IMR-90 (cell line): ENCODE measurements around the gene PRTFDC1. TPM values are rescaled to one million over a fixed set of nuclear protein-coding genes. Genes with fewer than 3 reads are reported as not detected.
A peak's percentile ranks its signal among the peaks of the same experiment; 100 is the strongest.

ENCODE experiments used
- ATAC-seq: fragments of 200-7000 bp; cut with Tn5 transposase; 2 replicates; pipeline ENCODE4 v1.9.1; 2020; ENCODE audit warnings: low read depth, mild to moderate bottlenecking, moderate library complexity
- BruUV-seq: library from RNA; stranded (reverse); fragments of 400-500 nt; replicated peaks from 2 replicates; lab custom pipeline; 2021; lab: Mats Ljungman, UMichigan
- CTCF ChIA-PET: fragments of 300-600 bp; formaldehyde crosslinking; extraction: SDS; loops from one replicate; lab custom pipeline; 2021; ENCODE audit warnings: antibody characterized with exemption; lab: Yijun Ruan, JAX
- POLR2A ChIA-PET: fragments of 300-600 bp; sonication (Branson Sonifier 250); formaldehyde crosslinking; loops from one replicate; lab custom pipeline; 2022; ENCODE audit warnings: antibody characterized with exemption; ENCODE audit not compliant: unreplicated experiment; lab: Charles Lee
- DNase-seq: peaks from one replicate; pipeline ENCODE4 v3.0.0; 2013
- H2AFZ ChIP-seq: replicated peaks from 2 replicates; pipeline ENCODE3; 2013; ENCODE audit warnings: low read length, mild to moderate bottlenecking; ENCODE audit not compliant: poor library complexity
- H2AK5ac ChIP-seq: 2 replicates; pipeline ENCODE4 v1.6.1; 2013; ENCODE audit warnings: low read depth, low read length, inconsistent platforms
- H2AK9ac ChIP-seq: replicated peaks from 2 replicates; pipeline ENCODE3; 2013; ENCODE audit warnings: mild to moderate bottlenecking, low read depth, low read length, moderate library complexity; ENCODE audit not compliant: poor library complexity
- H2BK120ac ChIP-seq: 2 replicates; pipeline ENCODE4 v1.6.1; 2013; ENCODE audit warnings: low read depth, low read length, inconsistent platforms
- H2BK15ac ChIP-seq: 3 replicates; pipeline ENCODE4 v1.6.1; 2013; ENCODE audit warnings: low read depth, low read length, inconsistent platforms
- H2BK20ac ChIP-seq: 2 replicates; pipeline ENCODE4 v1.6.1; 2013; ENCODE audit warnings: low read depth, mild to moderate bottlenecking, inconsistent platforms, low read length, moderate library complexity
- H2BK5ac ChIP-seq: 2 replicates; pipeline ENCODE4 v1.6.1; 2013; ENCODE audit warnings: mild to moderate bottlenecking, low read depth, low read length, inconsistent platforms; ENCODE audit not compliant: poor library complexity, severe bottlenecking
- H3K14ac ChIP-seq: replicated peaks from 2 replicates; pipeline ENCODE4 v1.6.1; 2013; ENCODE audit warnings: low read depth, low read length, inconsistent platforms
- H3K18ac ChIP-seq: 2 replicates; pipeline ENCODE4 v1.6.1; 2013; ENCODE audit warnings: low read depth, low read length, control low read depth
- H3K23ac ChIP-seq: 2 replicates; pipeline ENCODE4 v1.6.1; 2013; ENCODE audit warnings: low read depth, low read length, inconsistent platforms
- H3K27ac ChIP-seq: 2 replicates; pipeline ENCODE4 v1.5.1; 2013; ENCODE audit warnings: mild to moderate bottlenecking, control low read depth, low read length; ENCODE audit not compliant: insufficient read depth
- H3K27me3 ChIP-seq: 2 replicates; pipeline ENCODE4 v1.6.1; 2013; ENCODE audit warnings: low read length; ENCODE audit not compliant: control insufficient read depth, insufficient read depth
- H3K36me3 ChIP-seq: 2 replicates; pipeline ENCODE4 v1.6.1; 2013; ENCODE audit warnings: low read length, mixed read lengths; ENCODE audit not compliant: control insufficient read depth, insufficient read depth
- H3K4ac ChIP-seq: 2 replicates; pipeline ENCODE4 v1.6.1; 2013; ENCODE audit warnings: low read depth, low read length, inconsistent platforms
- H3K4me1 ChIP-seq: 2 replicates; pipeline ENCODE4 v1.6.1; 2013; ENCODE audit warnings: low read length, mixed read lengths; ENCODE audit not compliant: control insufficient read depth, insufficient read depth
- H3K4me2 ChIP-seq: 2 replicates; pipeline ENCODE4 v1.6.1; 2013; ENCODE audit warnings: low read depth, mild to moderate bottlenecking, control low read depth, low read length, moderate library complexity
- H3K4me3 ChIP-seq: 2 replicates; pipeline ENCODE4 v1.5.1; 2013; ENCODE audit warnings: low read depth, mild to moderate bottlenecking, control low read depth, low read length, moderate library complexity; ENCODE audit not compliant: insufficient read depth
- H3K56ac ChIP-seq: 2 replicates; pipeline ENCODE4 v1.6.1; 2013; ENCODE audit warnings: low read length, inconsistent platforms; ENCODE audit not compliant: insufficient read depth; ENCODE audit errors: extremely low read depth
- H3K79me1 ChIP-seq, 2 experiments: 2 replicates each; pipeline ENCODE4 v1.6.1; 2013; ENCODE audit warnings: low read length in 2 of 2, inconsistent platforms in 1 of 2, low read depth in 1 of 2
- H3K9ac ChIP-seq: 2 replicates; pipeline ENCODE4 v1.6.1; 2013; ENCODE audit warnings: low read depth, low read length, control low read depth
- H3K9me1 ChIP-seq: 2 replicates; pipeline ENCODE4 v1.6.1; 2013; ENCODE audit warnings: low read length, inconsistent platforms; ENCODE audit not compliant: insufficient read depth
- H3K9me3 ChIP-seq: 2 replicates; pipeline ENCODE4 v1.6.1; 2013; ENCODE audit warnings: low read length; ENCODE audit not compliant: control insufficient read depth, insufficient read depth
- H4K20me1 ChIP-seq: 2 replicates; pipeline ENCODE4 v1.6.1; 2013; ENCODE audit warnings: low read length, inconsistent platforms; ENCODE audit not compliant: insufficient read depth
- H4K5ac ChIP-seq: 2 replicates; pipeline ENCODE4 v1.6.1; 2013; ENCODE audit warnings: mild to moderate bottlenecking, low read depth, low read length, control low read depth
- H4K8ac ChIP-seq, 2 experiments: 2 replicates each; pipeline ENCODE4 v1.6.1; 2013; ENCODE audit warnings: low read depth in 2 of 2, low read length in 2 of 2, control low read depth in 1 of 2, inconsistent platforms in 1 of 2
- H4K91ac ChIP-seq: 2 replicates; pipeline ENCODE4 v1.6.1; 2013; ENCODE audit warnings: low read depth, low read length, inconsistent platforms; ENCODE audit not compliant: insufficient read depth
- CEBPB ChIP-seq: IDR thresholded peaks from 2 replicates; pipeline ENCODE4 v1.6.1; 2012; ENCODE audit warnings: low read depth, low read length, improper control_type of control experiment
- FOS ChIP-seq: fragments of 150-350 bp; IDR thresholded peaks from 2 replicates; pipeline ENCODE4 v1.6.1; 2016; ENCODE audit warnings: low read depth, low read length
- NFE2L2 ChIP-seq: fragments of 150-350 bp; IDR thresholded peaks from 2 replicates; pipeline ENCODE4 v1.6.1; 2016; ENCODE audit warnings: low read depth, mild to moderate bottlenecking, low read length
- RAD21 ChIP-seq: IDR thresholded peaks from 2 replicates; pipeline ENCODE4 v1.6.1; 2012; ENCODE audit warnings: low read length, improper control_type of control experiment
- RCOR1 ChIP-seq: IDR thresholded peaks from 2 replicates; pipeline ENCODE4 v1.6.1; 2012; ENCODE audit warnings: mild to moderate bottlenecking, low read length, improper control_type of control experiment; ENCODE audit not compliant: insufficient replicate concordance
- WGBS, 2 experiments: methylation state at CpG; one replicate each; pipeline versions ENCODE4 v1.1.5 to v1.1.7; 2013; ENCODE audit warnings: missing lambda C conversion rate in 2 of 2; ENCODE audit not compliant: insufficient read length in 1 of 2; ENCODE audit errors: extremely low coverage in 2 of 2; 5-methylcytosine and 5-hydroxymethylcytosine counted together
- dilution Hi-C: fragments of 300-500 bp; cut with HindIII; formaldehyde crosslinking; loops from one replicate; pipeline ENCODE4 v1.14.3; 2018; ENCODE audit warnings: low sequenced_read_pairs; ENCODE audit not compliant: unreplicated experiment
- in situ Hi-C: fragments of 300-500 bp; cut with MboI; formaldehyde crosslinking; loops from 3 replicates; pipeline ENCODE4 v1.14.3; 2019; ENCODE audit warnings: low sequenced_read_pairs, inconsistent platforms, mixed read lengths
- intact Hi-C: fragments of 100-400 bp; cut with micrococcal nuclease; formaldehyde crosslinking; loops from 2 replicates; pipeline ENCODE4 v1.10.0; 2022
- polyA plus RNA-seq, 3 experiments: library from polyadenylated mRNA; depleted of rRNA; stranded (reverse); fragments of >200 nt; gene quantifications; 2 replicates each; pipeline ENCODE4 v1.2.3, GENCODE V29; 2012; ENCODE audit warnings: low replicate concordance in 1 of 3
- total RNA-seq: library from RNA; depleted of rRNA; stranded (reverse); fragments of >200 nt; gene quantifications from 2 replicates; pipeline ENCODE4 v1.2.3, GENCODE V29; 2012

Gene PRTFDC1
- total and polyA plus RNA-seq, 2 of the 4 experiments (the other 2 are of a cell fraction): 12.3 to 17.9 TPM

- BruUV-seq: no TSS peak
- no peak overlapping the region for H2AFZ ChIP-seq
- peak overlapping the region; percentile 31 for H3K4ac ChIP-seq
- no peaks in the 10 kb centered on the region for H3K4me1 ChIP-seq
- H4K5ac ChIP-seq: no peak overlapping the region
- in situ Hi-C loops: no loop called here
- H4K8ac ChIP-seq: peak overlapping the region in 1 of 2 experiments; percentile 10; a peak in 1 of 4 replicates
- peak overlapping the region; percentile 36 for H2BK20ac ChIP-seq
- no peak overlapping the region for H3K4me2 ChIP-seq
- no CpG with 5 or more reads among the region's 2 CpGs for WGBS, 2 experiments
- ChIA-PET CTCF (interaction anchor here (1.2 kb wide), 1 partner anchor 11 kb away, joined by 3 read pairs; no protein-coding TSS in a partner anchor), POLR2A (no interaction called here)
- DNase-seq: peak; percentile 89
- H3K23ac ChIP-seq: no peak overlapping the region
- H3K4me3 ChIP-seq: no peak overlapping the region
- peak overlapping the region; percentile 52 for H2BK120ac ChIP-seq
- no peaks in the 10 kb centered on the region for H3K36me3 ChIP-seq
- H2AK9ac ChIP-seq: no peak overlapping the region
- dilution Hi-C loops: no loop called here
- intact Hi-C loops: no loop called here
- no peak overlapping the region for H2BK5ac ChIP-seq
- ATAC-seq: peak; percentile 96
- no peak overlapping the region for H2BK15ac ChIP-seq
- H3K14ac ChIP-seq: peak overlapping the region; percentile 2; the same call in 1 of the 2 replicates
- H3K56ac ChIP-seq: no peak overlapping the region
- H2AK5ac ChIP-seq: peak overlapping the region; percentile 96
- H3K27ac ChIP-seq: no peak overlapping the region
- peak overlapping the region; percentile 18; the same call in 1 of the 2 replicates for H4K91ac ChIP-seq
- H3K27me3 ChIP-seq: no peaks in the 10 kb centered on the region
- no peaks in the 10 kb centered on the region for H3K9me3 ChIP-seq
- no peaks in the 10 kb centered on the region for H4K20me1 ChIP-seq
- H3K18ac ChIP-seq: no peak overlapping the region
- H3K9ac ChIP-seq: no peak overlapping the region
- no peak for TF ChIP-seq NFE2L2
- TF ChIP-seq RAD21: no peak
- peak; percentile 88 for TF ChIP-seq CEBPB
- peak; percentile 41 for TF ChIP-seq RCOR1
- TF ChIP-seq FOS: peak; percentile 83
- H3K9me1 ChIP-seq: peaks cover 7% of the 10 kb centered on the region; the same call in 1 of the 2 replicates
- peaks cover 0 to 8% of the 10 kb centered on the region in 2 experiments; a peak in 1 of 4 replicates for H3K79me1 ChIP-seq
These were observed 43.5 kb downstream of the PRTFDC1 start for GRCh38 chr10:24908793-24909423.
